Inflammatory macrophage treated with lipopolysaccharide for 1 hour (primary cell): ENCODE data around the gene ASB2.

Source experiments
- DNase-seq, 2 donors: peaks; one replicate each; pipeline ENCODE4 v3.0.0-alpha.2; 2020 to 2022

Gene ASB2

GRCh38 chr14:93946541-93947090 lies 29.8 kb downstream of the ASB2 start:
- DNase-seq: no peak

GRCh38 chr14:93946104-93946503 lies 30.3 kb downstream of the ASB2 start:
- DNase-seq: no peak

GRCh38 chr14:93945070-93945399 lies 31.3 kb downstream of the ASB2 start:
- DNase-seq: no peak

DNA sequence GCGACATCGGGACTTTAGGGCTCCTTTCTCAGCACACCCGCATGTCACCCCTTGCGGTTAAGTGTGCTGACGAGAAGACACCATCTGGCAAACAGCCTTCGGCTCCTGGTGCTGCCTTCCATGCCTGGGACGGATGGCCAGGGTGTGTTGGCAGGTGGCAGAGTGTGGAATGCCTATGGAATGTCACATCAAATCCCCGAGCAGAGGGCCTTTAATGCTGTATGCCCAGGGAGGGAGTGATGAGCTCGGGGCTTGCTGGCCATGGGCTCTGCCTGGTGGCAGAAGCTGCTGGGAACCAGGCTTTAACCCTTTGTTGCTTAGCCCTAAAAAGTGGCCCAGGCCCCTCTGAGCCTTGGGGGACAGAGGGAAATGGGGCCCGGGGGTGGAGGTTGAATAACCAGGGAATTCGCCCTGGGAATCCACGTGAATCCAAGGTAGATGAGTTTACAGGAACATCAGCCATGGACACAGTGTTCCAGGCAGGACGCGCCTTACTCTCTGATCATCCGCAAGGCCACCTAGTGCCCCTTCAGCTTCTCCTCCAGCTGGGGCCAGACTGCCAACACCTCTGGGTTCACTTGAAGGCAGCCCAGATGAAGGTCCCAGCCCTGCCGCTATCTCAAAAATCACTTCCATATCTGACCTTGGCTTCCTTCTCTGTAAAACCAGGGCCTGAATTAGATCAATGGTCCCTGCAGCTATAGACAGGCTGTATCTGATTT lies 31.9 kb downstream of the ASB2 start:
- DNase-seq: no peak

- no peak for DNase-seq
Observed at GRCh38 chr14:93943930-93944329, 32.4 kb downstream of the ASB2 start.

DNA sequence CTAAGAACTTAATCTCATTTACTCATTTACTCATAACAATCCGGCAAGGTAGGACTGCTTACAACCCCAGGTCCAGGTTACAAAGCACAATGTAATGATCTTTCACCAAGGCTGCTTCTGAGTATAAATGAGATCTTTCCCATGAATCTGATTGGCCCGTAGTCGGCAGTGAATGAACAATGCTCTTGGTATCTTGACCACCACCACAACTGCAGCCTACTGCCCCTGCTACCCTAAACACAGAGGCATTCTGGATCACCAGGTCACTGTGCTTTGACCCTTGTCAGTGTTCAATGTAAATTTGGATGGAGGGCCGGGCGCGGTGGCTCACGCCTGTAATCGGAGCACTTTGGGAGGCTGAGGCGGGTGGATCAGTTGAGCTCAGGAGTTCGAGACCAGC lies 33.3 kb downstream of the ASB2 start:
- DNase-seq: no peak

DNA sequence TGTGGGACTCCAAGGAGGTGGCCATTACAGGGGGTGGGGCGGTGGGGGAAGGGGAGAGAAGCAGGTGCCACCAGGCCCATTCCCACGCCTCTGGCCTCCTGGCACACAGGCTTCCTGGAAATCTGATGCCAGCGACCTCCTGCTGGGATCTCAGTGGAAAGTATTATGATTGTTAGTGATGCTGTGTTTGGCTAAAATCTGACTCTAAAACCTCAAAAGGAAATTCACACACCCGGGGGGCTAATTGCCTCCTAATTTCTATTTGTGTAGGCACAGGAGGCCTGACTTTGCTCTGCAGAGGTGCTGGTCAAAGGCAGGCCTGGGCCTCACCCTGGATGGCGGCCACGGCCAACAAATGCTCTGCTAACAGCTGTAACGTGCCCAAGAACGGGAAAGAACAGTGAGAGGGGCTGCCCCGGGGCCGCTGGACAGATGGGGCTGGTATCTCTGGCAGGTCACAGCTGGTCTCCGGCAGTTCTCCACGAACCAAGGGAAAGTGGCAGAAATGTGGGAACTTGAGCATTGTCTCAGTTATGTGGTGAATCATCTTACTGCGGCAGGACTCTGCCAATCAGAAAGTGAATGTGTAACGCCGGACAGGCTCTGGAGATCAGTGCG lies 35.0 kb downstream of the ASB2 start:
- no peak for DNase-seq

DNA sequence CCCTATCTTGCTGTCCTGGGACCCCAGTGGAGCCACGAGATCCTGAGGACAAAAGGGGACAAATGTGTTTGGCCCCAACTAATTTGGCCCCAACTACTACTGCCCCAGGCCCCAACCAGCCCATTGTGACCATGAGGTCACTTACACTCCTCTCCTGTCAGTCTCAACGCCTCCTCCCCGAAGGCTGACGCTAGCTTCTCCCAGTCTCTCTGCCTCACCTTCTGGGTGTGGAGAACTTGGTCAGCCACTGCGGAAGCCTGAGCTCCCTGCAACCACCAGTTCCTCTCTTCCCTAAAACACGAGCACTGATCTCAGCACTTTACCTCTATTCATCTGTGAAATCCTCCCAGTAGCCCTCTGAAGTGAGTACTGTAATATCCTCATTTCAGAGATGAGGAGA lies 35.9 kb downstream of the ASB2 start:
- DNase-seq: peak in 1 of 2 donors; percentile 72

DNA sequence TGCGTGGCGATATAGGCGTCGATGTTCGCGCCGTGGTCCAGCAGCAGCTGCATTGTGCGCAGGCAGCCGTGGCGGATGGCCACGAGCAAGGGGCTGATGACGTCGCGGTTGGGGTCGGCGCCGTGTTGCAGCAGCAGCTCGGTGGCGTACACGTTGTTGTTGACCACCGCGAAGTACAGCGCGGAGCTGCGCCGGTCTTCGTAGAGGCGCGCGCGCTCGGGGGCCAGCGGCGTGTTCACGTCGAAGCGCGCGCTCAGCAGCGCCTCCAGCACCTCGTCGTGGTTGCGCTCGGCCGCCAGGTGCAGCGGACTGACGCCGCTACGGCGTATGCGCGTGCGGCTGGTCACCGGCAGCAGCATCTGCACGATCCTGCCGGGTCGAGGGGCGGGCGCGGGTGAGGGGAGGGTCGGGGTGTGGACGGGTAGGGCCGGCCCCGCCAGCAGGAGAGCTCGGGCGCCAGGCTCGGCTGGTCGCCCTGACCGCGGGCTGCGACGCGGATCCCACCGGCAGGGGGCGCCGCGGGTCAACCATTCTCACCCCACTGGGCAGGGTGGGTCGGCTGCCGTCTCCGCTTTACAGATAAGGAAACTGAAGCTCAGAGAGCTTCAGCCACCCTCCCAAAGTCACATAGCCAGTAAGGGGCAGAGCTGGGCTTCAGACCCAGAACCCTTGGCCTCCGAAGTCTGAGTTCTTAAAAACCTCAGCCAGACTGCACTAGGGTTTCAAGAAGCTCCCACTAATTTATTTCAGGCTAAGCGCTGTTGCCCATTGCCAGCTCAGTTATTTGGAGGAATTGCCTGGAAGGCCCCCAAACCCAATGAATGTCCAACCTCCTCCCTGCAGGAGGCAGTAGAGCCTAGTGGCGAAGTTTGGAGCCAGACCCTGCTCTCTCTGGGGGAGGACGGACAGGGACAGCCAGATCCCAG lies 36.8 kb downstream of the ASB2 start:
- peak; percentile 60 to 92 for DNase-seq

- no peak for DNase-seq
Observed at GRCh38 chr14:93938751-93939303, 37.5 kb downstream of the ASB2 start.

DNA sequence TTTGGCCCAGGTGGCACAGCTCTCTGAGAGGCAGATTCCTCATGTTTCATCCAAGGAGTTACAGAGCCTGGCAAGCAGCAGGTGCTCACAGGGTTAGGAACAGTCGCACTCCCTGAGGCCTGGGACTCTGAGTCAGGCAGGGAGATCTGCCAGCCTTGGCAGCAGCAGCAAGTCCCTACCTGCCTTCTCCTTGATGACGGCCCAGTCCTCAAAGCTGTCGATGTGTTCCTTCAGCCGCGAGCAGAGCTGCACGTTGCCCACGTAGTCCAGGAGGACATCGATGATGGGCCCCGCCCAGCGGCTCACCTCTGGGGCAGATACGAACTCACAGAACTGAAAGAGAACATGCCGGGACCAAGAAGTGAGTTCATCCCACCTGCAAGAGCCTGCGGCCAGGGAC lies 38.9 kb downstream of the ASB2 start:
- no peak for DNase-seq

- DNase-seq: no peak
Observed at GRCh38 chr14:93936926-93937325, 39.4 kb downstream of the ASB2 start.

DNA sequence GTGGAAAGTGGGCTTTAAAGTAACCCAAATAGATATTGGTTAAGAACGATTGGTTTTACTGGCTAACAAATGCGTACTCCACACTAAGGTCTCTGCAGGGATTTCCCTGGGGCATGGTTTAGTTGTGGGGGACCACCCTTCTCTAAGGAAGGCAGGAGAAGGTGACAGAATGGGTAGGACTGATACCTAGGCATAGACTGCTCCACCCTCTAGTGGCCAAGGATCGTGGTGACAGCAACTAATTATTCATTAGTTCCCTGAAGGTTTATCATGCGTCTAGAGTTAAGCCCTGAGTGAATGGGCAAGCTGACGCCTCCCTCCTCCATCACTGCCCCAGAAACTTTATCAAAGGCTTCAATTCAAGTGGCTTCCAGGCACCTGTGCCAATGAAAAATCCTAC lies 40.1 kb downstream of the ASB2 start:
- no peak for DNase-seq

GRCh38 chr14:93935213-93935612 lies 41.2 kb downstream of the ASB2 start:
- DNase-seq: no peak

GRCh38 chr14:93932642-93933041 lies 43.7 kb downstream of the ASB2 start:
- no peak for DNase-seq

DNA sequence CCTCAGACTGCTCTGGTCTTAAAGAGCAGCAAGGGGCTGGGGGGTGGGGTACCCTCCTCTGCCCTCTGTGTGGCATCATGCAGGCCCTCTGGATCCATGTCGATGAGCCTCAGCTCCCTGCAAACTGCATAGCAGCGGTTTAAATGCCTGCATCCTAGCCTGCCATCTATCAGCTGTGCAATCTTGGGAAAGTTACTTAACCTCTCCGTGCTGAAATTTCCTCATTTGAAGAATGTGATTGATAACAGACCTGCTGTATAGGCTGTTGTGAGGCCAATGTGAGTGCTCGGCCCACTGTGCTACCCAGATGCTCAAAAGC lies 45.4 kb downstream of the ASB2 start:
- no peak for DNase-seq

DNA sequence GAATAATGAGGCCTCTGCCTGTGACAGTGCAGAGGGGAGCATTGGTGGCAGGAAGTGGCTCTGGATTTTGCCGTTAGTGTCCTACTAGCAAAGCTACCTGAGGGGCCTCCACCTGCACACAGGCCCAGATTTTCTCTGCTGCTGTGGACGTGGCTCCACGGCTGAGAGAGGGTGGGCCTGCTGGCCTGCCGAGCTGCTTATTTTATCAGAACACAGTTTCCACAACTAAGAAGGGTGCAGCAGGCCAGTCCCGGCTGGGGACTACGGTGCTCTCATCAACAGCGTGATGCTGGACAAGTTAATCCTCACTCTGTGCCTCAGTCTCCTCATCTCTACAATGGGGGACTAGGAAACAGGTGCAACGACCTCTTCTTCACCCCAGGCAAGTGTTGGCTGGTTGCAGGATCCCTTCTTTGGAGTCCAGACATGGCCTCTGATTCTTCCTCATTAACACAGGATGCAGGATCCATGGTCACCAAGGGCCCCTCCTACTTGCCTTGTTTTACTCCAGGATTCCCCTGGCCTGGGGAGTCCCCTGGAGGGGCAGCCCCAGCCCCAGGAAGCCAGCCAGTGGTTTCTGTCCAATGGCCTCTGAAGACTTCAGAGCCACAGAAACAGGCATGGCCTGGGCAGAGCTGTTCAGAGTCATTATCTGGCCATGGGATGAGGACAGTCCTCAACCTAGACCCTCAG lies 45.9 kb downstream of the ASB2 start:
- DNase-seq: no peak

DNA sequence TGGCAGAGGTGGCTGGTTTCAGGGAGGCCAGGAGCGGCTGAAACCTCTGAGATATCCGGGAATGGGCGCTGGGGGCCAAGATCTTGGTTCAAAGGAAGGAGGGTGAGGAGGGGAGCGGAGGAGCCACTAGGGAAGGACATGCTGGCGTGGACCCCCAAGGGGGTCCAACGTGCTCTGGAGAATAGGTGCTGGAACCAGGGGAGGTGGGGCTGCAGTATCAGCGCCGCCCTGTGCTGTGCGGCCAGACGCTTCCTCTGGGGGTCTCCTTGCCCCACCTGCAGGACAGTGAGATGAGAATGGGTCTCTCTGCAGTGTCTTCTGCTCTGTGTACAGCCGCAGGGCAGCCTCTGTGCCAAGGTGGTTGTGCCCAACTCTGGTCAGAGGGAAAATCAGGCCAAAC lies 46.7 kb downstream of the ASB2 start:
- DNase-seq: no peak

DNA sequence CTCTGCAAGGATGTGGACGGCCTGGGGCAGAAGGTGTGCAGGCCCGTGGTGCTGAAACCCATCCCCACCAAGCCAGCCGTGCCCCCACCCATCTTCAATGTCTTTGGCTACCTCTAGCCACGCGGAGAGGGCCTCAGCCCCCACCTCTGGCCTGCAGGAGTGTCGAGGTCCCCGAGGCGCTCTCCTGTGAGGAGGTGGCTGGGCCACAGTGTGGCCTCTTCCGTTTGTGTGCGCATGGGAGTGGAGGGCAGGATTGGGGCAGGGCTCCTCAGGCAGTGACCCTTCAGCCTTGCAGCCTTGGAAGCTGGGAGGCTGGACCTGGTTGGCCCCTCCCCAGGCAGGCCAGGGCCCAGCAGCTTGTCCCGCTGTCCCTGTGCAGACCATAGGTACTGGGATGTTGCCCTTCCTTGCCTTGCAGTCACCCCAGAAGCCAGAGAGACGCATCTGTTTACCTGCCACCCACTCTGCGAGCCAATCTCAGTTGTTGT lies 47.3 kb downstream of the ASB2 start:
- no peak for DNase-seq

DNA sequence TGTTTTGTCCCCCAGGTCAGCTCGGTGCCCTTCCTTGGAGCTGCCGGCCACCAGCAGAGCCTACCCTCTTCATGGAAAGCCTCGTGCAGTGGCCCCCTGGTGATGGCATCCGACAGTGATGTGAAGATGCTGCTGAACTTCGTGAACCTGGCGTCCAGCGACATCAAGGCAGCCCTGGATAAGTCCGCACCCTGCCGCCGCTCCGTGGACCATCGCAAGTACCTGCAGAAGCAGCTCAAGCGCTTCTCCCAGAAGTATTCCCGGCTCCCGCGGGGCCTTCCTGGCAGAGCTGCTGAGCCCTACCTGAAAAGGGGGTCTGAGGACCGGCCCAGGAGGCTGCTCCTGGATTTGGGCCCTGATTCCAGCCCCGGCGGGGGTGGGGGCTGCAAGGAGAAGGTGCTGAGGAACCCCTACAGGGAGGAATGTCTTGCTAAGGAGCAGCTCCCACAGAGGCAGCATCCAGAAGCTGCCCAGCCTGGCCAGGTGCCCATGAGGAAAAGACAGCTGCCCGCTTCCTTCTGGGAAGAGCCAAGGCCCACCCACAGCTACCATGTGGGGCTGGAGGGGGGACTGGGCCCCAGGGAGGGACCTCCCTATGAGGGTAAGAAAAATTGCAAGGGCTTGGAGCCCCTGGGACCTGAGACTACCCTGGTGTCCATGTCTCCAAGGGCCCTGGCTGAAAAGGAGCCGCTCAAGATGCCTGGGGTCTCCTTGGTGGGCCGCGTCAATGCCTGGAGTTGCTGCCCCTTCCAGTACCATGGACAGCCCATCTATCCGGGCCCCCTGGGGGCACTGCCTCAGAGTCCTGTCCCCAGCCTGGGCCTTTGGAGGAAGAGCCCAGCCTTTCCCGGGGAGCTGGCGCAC lies 48.0 kb downstream of the ASB2 start:
- no peak for DNase-seq

DNA sequence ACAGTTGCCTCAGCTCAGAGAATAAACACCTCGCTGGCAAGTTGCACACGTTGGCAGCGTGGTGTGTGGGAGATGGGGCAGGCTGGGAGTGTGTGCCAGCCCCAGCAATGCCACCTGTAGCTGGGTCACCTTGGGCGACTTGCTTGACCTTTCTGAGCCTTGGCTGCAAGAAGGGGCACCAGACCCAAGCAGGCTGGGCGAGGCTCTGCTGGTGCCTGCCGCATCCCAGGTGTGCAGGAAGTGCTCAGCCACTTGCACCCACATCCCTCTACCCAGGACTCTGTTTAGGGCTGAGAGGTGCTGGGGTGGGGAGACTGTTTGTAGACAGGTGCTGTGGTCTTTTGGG lies 48.6 kb downstream of the ASB2 start:
- DNase-seq: no peak
